NCI-H774 (cell line): ENCODE data around the gene ASH1L.
"Not testable (repeated sequence)": the region's sequence is repeated elsewhere in the genome, so short reads cannot be mapped to it uniquely, and the experiment has no call there.

Experiments
- DNase-seq: peaks from one replicate; lab custom pipeline; 2025; lab: John Stamatoyannopoulos, UW

ASH1L gene

DNA sequence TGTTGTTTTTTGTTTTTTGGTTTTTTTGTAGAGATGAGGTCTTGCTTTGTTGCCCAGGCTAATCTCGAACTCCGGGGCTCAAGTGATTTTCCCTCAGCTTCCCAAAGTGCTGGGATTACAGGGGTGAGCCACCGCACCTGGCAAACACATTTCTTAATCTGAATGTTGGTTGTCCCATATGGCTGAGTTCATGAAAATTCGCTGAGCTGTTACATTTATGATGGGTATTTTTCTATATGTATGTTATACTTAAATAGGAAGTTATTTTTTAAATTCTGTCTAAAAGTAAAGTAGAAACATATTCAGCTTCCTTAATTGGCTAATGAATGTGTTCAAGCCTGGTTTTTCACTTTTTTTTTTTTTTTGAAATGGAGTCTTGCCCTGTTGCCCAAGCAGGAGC lies 75.1 kb downstream of the ASH1L start:
- DNase-seq, result no peak

DNA sequence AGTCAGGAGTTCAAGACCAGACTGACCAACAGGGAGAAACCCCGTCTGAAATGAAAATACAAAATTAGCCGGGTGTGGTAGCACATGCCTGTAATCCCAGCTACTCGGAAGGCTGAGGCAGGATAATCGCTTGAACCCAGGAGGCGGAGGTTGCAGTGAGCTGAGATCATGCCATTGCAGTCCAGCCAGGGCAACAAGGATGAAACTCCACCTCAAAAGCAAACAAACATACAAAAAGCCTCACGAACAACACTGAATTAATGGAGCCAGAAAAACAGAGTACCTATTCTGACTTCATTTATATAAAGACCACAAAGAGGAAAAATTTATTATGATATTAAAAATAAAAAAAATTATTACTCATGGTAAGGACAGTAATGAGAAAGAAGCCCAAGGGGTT lies 75.7 kb downstream of the ASH1L start:
- not testable (repeated sequence) for DNase-seq

DNA sequence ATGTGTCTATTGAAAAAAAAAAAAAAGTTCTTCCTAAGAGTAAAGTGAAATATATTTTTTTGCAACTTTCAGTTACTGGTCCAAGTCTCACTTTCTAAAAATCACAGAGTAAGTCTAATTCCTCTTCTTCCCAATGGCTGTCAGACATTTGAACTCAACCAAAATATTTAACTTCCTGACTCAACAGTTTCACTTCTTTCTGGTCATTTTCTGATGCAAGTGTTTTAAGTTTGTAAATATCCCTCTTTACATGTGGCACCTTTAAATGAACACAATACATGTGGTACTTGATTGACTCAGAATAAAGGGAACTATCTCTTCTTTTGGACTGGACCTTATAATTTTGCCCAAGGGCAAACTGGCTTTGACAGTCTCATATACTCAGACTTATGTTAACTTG lies 76.7 kb downstream of the ASH1L start:
- DNase-seq, result no peak

DNA sequence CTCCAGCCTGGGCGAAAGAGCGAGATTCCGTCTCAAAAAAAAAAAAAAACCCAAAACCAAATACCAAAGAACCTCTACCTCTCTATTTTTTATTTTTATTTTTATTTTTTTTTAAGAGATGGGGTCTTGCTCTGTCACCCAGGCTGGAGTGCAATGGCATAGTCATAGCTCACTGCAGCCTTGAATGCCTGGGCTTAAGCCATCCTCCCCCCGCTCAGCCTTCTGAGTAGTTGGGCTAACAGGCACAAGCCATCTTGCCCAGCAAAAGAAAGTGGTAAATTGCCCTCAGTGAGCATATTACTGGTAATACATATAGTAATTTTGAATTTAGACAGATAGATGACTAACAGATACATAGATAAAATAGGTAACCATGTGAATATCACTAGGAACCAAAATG lies 77.4 kb downstream of the ASH1L start:
- DNase-seq, result no peak

DNA sequence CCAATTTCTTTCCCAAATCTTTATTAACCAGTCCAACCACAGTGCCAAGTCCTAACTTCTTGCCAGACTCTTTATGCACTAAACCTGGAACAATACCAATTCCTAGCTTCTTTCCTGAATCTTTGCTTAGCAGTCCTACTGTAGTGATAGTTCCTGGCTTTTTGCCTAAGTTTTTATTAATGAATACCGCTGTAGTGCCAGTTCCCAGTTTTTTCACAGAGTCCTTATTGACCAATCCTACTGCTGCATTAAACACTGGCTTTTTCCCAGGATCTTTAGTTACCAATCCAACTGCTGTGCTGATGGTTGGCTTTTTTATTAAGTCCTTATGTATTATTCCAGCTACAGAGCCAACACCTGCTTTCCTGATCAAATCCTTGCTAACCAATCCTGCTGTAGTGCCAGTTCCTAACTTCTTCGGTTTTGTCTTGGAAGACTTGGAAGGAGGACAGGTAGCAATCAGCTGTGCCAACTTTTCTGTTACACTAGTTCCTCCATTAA lies 80.8 kb downstream of the ASH1L start:
- DNase-seq, result no peak

DNA sequence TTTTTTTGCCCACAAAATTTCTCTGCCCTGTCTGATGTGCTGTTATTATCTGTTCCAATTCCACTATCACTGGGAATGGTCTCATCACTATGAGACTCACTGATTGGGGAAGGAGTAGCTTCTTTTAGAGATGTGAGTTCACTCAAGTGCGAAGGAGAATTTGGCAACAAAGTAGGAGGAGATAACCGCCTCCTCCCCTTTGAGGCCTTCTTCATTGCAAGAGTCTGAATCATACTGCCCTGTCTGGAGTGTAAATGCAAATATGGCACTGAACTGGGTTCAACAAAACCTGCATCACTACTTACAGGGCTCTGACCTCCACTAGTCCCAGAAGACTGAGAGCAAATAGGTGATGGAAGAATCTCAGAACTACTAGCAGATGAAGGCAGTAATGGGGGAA lies 83.4 kb downstream of the ASH1L start:
- DNase-seq, result no peak

DNA sequence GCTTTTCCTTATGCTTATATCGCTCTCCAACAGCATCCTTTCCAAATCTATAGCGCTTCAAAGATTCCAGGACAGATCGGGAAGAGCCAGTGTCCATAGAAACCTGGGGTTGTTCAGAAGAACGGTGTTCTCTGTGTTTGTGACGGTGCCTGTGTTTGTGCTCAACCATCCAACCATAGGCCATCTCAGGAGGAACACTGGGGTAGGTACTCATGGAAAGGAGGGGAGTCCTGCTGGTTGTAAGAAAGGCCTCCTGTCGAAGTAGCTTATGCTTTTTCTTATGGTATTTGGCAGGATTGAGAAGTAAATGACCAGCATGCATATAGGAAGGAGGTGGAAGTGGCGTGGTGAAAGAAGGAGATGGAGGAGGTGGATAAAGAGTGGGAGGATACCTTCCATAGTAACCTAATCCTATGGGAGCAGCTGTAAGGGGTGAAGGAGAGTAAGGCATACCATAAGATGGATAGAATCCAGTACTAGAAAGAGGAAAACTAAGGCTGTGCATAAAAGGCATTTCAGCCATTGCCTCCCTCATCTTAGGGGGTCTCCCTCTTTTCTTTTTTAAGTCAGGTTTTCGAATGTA lies 84.2 kb downstream of the ASH1L start:
- no peak for DNase-seq

DNA sequence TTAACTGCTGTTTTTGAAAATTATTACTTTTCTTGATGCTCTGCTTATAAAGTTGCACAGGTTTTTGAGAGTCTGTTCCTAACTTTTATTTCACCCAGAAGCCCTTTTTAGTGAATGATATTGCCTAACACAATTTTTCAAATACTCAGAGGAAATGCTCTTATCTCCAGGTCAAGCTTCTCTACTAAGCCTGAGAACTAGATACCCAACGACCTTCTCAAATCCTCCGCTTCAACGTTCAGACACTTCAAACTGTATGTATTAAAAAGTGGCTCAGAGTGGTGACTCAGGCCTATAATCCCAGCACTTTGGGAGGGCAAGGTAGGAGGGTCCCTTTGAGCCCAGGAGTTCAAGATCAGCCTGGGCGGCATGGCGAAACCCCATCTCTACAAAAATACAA lies 88.5 kb downstream of the ASH1L start:
- DNase-seq, result no peak

DNA sequence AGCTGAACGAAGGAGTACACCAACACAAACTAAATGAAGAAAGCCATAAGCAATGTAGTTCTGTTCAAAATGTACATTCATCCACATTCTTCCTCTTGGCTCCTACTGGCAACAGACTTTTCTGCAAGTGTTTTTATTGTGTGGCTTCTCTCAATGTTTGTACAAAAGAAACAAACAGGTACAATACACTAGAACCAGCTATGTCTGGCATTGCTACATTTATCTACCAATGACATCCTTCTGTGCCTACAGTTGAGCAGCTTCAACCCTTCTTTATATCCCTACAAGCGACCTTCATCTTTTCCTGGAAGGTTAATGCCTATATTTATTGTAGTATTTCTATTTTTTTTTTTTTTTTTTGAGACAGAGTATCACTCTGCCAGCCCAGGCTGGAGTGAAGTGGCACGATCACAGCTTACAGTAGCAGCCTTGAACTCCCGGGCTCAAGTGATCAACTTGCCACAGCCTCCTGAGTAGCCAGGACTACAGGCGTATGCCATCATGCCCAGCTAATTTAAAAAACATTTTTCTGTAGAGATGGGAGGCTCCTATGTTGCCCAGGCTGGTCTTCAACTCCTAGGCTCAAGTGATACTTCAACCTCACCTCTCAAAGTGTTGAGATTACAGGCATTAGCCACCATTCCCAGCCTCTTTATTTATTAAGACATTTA lies 89.3 kb downstream of the ASH1L start:
- no peak for DNase-seq

DNA sequence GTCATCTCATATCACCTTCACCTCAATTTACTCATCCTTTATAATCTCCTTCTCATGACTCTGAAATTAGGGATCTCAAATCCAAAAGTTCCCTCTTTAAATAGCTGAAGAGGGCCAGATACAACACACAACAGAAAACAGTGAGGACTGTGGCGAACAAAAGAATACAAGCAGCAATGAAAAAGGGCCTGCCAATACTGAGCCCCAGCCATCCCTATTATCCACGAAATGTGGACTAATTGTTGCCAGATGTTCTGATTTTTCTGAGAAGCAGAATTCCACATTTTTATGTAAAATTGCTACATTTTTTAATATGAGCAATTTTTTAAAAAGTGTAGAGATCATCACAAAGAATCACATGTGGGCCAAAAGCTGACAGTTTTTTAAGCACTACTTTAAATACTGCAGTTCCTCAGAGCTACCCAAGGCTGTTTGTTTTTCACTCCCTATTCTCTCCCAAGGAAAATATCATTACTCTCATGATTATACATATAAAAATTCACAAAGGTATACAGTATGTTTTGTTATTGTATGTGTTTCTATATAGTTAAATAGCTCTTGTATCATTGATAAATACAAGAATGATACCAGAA lies 90.0 kb downstream of the ASH1L start:
- no peak for DNase-seq

DNA sequence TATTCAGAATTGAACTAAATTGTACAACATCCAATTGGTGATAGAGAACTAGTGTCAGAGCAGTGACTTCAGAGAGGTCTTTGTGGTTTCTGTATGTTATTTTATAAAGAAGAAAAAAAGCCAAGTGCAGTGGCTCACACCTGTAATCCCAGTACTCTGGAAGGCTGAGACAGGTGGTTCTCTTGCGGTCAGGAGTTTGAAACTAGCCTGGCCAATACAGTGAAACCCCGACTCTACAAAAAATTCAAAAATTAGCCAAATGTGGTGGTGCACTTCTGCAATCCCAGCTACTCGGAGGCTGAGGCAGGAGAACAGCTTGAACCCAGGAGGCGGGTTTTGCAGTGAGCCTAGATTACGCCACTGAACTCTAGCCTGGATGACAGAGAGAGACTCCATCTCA lies 90.7 kb downstream of the ASH1L start:
- DNase-seq, result no peak

DNA sequence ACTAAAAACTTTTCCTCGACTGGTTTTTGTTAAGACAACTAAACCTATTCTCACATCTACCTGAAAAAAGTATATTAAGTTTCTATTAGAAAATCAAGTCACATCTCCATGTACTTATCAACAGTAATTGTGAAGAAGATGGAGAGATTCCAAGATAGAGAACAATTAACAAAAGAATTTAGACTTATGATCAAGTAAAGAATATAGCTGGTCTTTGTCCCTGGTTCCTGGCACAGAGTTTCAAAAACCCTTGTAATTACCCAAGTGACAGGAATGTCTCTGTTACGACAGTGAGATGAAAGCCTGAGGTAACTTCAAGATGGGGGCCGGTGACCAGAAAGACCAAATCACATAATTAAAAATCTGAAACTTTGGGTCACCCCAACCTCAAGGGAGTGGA lies 91.6 kb downstream of the ASH1L start:
- no peak for DNase-seq

DNA sequence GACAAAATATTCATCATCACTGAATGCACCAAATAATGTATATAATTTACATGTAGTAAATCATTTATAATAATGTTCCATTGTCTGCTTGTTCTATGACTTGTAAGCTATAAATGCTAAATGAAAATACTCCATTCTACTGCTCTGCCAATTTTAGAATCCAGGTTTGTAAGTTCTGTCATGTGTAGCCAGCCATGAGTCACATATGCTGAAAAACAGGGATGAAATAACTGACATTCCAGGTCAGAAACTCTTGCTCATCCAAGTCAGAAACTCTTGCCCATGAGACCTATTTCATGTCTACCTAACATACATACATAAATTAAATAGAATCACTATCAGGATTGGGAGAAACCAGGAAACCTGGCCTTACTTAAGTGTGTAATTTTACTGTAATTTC lies 95.6 kb downstream of the ASH1L start:
- DNase-seq, result no peak

DNA sequence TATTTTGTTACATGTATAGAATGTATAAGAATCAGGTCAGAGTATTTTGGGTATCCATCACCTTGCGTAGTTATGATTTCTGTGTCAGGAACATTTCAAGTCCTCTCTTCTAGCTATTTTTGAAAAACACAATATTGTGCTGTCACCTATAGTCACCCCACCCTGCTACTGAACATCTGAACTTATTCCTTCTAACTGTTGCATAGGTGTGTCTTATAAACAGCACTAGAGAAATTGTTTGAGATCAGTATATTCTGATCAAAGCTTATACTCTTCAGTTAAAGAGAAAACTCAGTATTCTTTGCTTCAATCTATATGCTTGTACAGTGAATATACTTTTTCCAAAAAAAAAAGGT lies 96.0 kb downstream of the ASH1L start:
- no peak for DNase-seq

DNA sequence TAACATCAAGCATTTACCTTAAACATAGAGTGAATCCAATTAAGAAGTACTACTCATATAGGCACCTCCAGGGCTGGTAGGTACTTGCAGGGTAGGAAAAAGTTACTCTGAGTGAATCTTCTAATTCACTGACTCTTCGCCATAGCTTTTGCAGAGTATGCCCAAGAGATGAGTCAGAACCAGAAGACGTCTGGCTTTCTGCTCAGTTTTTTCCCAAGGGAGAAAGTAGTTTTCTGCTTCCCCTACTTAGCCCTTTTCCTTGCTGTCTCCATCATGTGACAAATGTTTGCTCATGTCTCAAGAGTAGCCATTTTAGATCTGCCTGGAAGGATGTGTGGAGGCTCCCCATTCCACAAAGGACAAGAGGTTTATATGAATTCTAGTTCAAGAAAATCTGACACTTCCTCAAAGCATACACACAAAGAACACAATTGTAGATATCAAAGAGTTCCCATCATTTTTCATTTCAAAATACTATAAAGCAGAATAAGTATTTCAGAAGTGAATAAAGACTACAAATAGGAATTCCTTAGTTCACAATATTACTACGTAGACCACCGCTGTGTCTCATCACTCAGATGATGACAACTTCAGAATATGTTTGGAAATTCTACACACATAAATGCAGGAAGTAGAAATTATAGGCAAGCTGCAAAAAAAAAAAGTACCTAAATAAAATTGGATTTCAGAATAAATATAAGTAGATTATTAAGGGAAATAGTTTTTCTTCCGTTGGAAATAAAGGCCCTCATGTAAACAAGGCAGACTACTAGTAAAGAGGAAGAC lies 98.5 kb downstream of the ASH1L start:
- no peak for DNase-seq

DNA sequence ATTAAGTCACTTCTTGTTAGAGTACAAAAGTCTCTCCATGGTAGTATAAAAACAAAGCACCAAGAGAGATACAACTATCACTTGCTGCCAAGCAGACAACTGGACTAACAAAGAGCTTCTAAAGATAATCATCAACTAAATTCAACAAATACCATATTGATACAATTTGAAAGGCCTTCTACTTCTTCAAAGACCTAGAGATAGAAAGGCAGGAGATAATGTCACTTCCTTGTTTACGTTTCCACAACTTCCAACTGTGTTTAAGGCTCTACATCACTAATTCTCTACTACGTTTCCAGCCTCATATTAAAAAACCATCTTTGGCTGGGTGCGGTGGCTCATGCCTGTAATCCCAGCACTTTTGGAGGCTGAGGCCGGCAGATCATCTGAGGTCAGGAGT lies 104.5 kb downstream of the ASH1L start:
- no peak for DNase-seq

DNA sequence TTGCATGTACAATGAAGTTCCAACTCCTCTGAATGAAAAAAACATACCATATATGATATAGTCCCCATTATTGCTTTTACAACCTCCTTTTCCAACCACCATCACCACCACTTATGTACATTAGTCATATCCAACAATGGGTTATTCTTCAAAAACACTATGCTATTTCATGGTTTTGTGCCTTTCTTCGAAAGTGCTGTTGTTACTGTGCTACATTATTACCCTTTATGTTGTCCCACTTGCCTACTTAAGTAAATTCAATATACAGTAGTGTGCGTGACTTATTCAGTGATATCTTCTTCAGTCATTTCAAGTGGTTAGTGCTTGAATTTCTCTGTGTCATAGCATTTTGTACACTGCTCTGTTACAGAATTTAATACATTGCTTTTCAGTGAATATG lies 105.3 kb downstream of the ASH1L start:
- DNase-seq, result no peak

DNA sequence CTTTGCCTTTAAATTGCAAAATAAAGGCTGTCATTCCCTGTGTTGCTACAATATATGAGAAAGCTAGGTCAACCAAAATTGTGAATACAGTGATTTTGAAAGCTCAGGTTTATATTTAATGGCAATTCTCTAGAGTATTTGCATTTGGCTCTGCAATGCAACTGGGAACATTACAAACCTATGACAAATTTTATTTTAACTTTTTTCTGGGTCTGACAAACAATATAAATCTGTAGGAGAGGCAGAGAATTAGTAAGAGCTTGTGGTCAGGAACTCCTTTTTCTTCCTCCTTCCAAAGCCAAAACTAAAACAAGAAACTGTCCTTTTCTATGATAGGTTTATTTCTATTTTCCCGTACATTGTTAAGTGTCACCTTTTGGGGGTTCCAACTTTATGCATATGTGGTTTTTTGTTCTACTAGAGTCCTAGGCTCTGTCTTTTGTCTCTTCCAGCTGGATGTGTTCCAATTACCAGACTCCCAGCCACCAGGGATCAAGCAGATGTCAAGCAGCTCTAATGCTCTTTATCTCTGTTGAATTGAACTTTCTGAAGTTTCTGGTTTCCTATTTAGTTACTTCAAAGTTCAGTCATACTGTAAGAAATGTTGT lies 106.9 kb downstream of the ASH1L start:
- DNase-seq, result no peak

DNA sequence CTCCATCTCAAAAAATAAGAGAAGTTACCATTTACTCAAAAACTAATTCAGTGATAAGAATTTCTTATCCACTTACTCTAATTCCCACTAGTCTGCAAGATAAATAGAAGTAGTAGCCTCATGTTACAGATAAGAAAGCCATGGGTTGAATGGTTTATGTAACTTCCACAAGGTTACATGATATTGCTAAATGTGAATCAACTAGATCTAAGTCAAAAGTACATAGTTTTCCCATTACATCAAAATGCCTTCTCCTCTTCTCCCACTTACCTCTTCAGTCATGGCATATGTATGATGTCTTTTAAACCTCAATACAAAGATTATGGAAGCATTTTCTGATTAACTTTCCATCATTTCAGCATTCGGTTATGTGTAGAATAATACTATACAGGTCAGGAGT lies 108.5 kb downstream of the ASH1L start:
- DNase-seq, result no peak

DNA sequence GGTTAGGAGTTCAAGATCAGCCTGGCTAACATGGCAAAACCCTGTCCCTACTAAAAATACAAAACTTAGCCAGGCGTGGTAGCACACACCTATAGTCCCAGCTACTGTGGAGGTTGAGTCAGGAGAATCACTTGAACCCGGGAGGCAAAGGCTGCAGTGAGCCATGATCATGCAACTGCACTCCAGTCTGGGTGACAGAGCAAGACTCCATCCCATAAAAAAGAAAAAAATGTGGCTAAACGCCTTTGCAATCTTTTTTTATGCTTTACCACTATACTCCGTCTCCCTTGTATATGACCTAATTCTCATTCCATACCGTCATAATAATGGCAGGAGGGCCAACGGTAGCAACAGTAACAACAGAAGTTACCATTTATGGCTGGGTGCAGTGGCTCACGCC lies 109.5 kb downstream of the ASH1L start:
- no peak for DNase-seq

DNA sequence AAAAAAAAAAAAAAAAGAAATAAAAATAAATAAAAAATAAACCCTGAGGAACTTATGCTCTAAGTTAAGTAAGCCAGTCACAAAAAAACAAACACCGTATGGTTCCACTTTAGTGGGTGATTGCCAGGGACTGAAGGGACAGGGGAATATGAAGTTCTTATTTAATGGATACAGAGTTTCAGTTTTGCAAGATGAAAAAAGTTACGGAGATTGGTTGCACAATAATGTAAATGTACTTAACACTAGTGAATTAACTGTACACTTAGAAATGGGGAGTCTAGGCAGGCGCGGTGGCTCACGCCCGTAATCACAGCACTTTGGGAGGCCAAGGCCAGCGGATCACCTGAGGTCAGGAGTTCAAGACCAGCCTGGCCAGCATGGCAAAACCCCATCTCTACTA lies 111.4 kb downstream of the ASH1L start:
- DNase-seq, result no peak

DNA sequence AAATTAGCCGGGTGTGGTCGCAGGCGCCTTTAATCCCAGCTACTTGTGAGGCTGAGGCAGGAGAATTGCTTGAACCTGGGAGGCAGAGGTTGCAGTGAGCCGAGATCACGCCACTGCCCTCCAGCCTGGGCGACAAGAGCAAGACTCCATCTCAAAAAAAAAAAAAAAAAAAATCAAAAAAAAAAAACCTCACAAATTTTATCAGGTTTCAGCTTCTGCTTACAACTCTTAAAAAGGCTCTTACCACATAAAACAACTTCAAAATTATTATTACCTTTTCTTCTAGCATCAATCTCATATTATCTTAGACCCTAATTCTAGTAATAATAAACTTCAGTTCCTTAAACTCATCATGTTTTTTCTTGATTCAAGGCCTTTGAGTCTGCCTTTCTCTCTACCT lies 120.2 kb downstream of the ASH1L start:
- DNase-seq, result not testable (repeated sequence)

DNA sequence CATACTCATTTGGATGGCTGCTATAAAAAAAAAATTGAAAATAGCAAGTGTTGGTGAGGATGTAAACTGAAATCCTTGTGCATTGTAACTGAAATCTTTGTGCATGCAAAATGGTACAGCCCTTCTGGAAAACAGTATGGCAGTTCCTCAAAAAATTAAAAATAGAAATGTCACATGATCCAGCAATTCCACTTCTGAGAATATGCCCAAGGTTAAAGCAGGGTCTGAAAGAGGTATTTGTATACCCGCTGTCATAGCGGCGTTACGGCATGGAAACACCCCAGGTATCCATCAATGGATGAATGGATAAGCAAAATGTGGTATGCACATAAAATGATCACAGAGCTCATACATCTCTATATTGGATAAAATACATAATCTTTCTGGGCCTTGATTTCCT lies 125.2 kb downstream of the ASH1L start:
- no peak for DNase-seq
